Mammary epithelial cell (primary cell): ENCODE data around the gene SULT2A1.
"Not testable (repeated sequence)": the region's sequence is repeated elsewhere in the genome, so short reads cannot be mapped to it uniquely, and the experiment has no call there.

ENCODE experiments used
- CTCF ChIP-seq, 2 donors: IDR thresholded peaks in 1 of 2; conservative IDR thresholded peaks in 1 of 2; 2 replicates each; pipeline ENCODE4 v1.5.1; 2011 to 2012; ENCODE audit warnings: inconsistent platforms in 2 of 2, low read length in 2 of 2, mild to moderate bottlenecking in 2 of 2, control low read depth in 1 of 2, low read depth in 1 of 2; ENCODE audit not compliant: insufficient read depth in 1 of 2; ENCODE audit errors: extremely low read depth in 1 of 2
- EZH2 ChIP-seq: IDR thresholded peaks from 2 replicates; pipeline ENCODE4 v1.6.1; 2012; ENCODE audit warnings: low read length, inconsistent platforms, borderline replicate concordance

GRCh38 chr19:47920107-47920506 lies 34.0 kb upstream of the SULT2A1 start:
- not testable (repeated sequence) for TF ChIP-seq CTCF (conservative IDR thresholded peaks at IDR 0.05 in 1 of 2, IDR thresholded peaks at IDR 0.05 in 1 of 2; ENCODE audit: extremely low read depth in 1 of 2, insufficient read depth in 1 of 2, low read depth in 1 of 2, low read length in 2 of 2); EZH2
